GM23338 (cell line): ENCODE measurements around the gene LCNL1. TPM values are rescaled to one million over a fixed set of nuclear protein-coding genes. Genes with fewer than 3 reads are reported as not detected.

Source experiments
- ATAC-seq: fragments of 200-7000 bp; cut with Tn5 transposase; 3 replicates; pipeline ENCODE4 v1.9.1; 2020
- DNase-seq: peaks from one replicate; pipeline ENCODE4 v3.0.0-alpha.2; 2015; ENCODE audit warnings: low spot score
- H2AFZ ChIP-seq: fragments of 200-600 bp; sonication (generic); 2 replicates; pipeline ENCODE4 v1.8.0; 2016; ENCODE audit warnings: antibody characterized with exemption, mild to moderate bottlenecking, moderate library complexity
- H3F3A ChIP-seq: fragments of 200-600 bp; sonication (generic); replicated peaks from 2 replicates; pipeline ENCODE4 v1.8.0; 2017; ENCODE audit warnings: antibody characterized with exemption, mixed run types, low read depth
- H3K27ac ChIP-seq: fragments of 200-600 bp; sonication (generic); 2 replicates; pipeline ENCODE4 v1.6.1; 2016; ENCODE audit warnings: low read depth
- H3K27me3 ChIP-seq: fragments of 200-600 bp; sonication (generic); 2 replicates; pipeline ENCODE4 v1.8.0; 2016; ENCODE audit warnings: mild to moderate bottlenecking, mixed run types, moderate library complexity; ENCODE audit not compliant: insufficient read depth
- H3K36me3 ChIP-seq: fragments of 200-600 bp; sonication (generic); 2 replicates; pipeline ENCODE4 v1.8.0; 2016; ENCODE audit warnings: mild to moderate bottlenecking; ENCODE audit not compliant: insufficient read depth
- H3K4me1 ChIP-seq: fragments of 200-600 bp; sonication (generic); 2 replicates; pipeline ENCODE4 v1.8.0; 2016; ENCODE audit warnings: mild to moderate bottlenecking, moderate library complexity; ENCODE audit not compliant: insufficient read depth
- H3K4me2 ChIP-seq: fragments of 200-600 bp; sonication (generic); 2 replicates; pipeline ENCODE4 v1.7.1; 2017; ENCODE audit warnings: mixed run types
- H3K4me3 ChIP-seq: fragments of 200-600 bp; sonication (generic); 2 replicates; pipeline ENCODE4 v1.6.1; 2016; ENCODE audit warnings: mixed run types
- H3K79me2 ChIP-seq: fragments of 200-600 bp; sonication (generic); replicated peaks from 2 replicates; pipeline ENCODE4 v1.8.0; 2017; ENCODE audit warnings: mild to moderate bottlenecking; ENCODE audit not compliant: insufficient read depth
- H3K9me2 ChIP-seq: fragments of 200-600 bp; sonication (generic); 2 replicates; pipeline ENCODE4 v1.8.0; 2017; ENCODE audit not compliant: insufficient read depth
- H4K20me1 ChIP-seq: fragments of 200-600 bp; sonication (generic); replicated peaks from 2 replicates; pipeline ENCODE4 v1.8.0; 2017; ENCODE audit warnings: mild to moderate bottlenecking; ENCODE audit not compliant: insufficient read depth
- H3K27ac Mint-ChIP-seq: 2 replicates; pipeline ENCODE4 v1.8.0; 2020; ENCODE audit warnings: inconsistent platforms, mild to moderate bottlenecking, moderate library complexity, mixed read lengths
- H3K27me3 Mint-ChIP-seq: 3 replicates; pipeline ENCODE4 v1.8.0; 2022; ENCODE audit warnings: low read depth, mild to moderate bottlenecking, moderate library complexity, mixed read lengths, inconsistent platforms; ENCODE audit not compliant: insufficient read depth, poor library complexity
- H3K36me3 Mint-ChIP-seq: 3 replicates; pipeline ENCODE4 v1.8.0; 2021; ENCODE audit warnings: low read depth, mild to moderate bottlenecking, inconsistent platforms, moderate library complexity, mixed read lengths
- H3K4me1 Mint-ChIP-seq: 3 replicates; pipeline ENCODE4 v1.8.0; 2020; ENCODE audit warnings: mild to moderate bottlenecking, inconsistent platforms, mixed read lengths
- H3K4me3 Mint-ChIP-seq: 3 replicates; pipeline ENCODE4 v1.8.0; 2021; ENCODE audit warnings: moderate library complexity, mild to moderate bottlenecking, inconsistent platforms, mixed read lengths
- H3K9me3 Mint-ChIP-seq: 3 replicates; pipeline ENCODE4 v1.8.0; 2020; ENCODE audit warnings: moderate library complexity, mild to moderate bottlenecking, inconsistent platforms, mixed read lengths
- CREB1 ChIP-seq: fragments of 250-450 bp; sonication (Bioruptor Pico); IDR thresholded peaks from 2 replicates; pipeline ENCODE4 v1.5.0; 2020; ENCODE audit warnings: low read depth, mild to moderate bottlenecking, moderate library complexity
- ETS1 ChIP-seq: IDR thresholded peaks from 2 replicates; pipeline ENCODE4 v1.6.1; 2016; ENCODE audit warnings: antibody characterized with exemption
- EZH2 ChIP-seq: fragments of 200-600 bp; sonication (generic); IDR thresholded peaks from one replicate; pipeline ENCODE4 v1.8.0; 2017; ENCODE audit warnings: antibody characterized with exemption, mild to moderate bottlenecking, low read depth; ENCODE audit not compliant: unreplicated experiment
- EZH2phosphoT487 ChIP-seq: fragments of 200-600 bp; sonication (generic); IDR thresholded peaks from one replicate; pipeline ENCODE4 v1.8.1; 2018; ENCODE audit warnings: antibody characterized with exemption; ENCODE audit not compliant: unreplicated experiment
- JUNB ChIP-seq: IDR thresholded peaks from one replicate; pipeline ENCODE4 v1.6.1; 2016; ENCODE audit warnings: antibody characterized with exemption; ENCODE audit not compliant: unreplicated experiment
- NANOG ChIP-seq: IDR thresholded peaks from 2 replicates; pipeline ENCODE4 v1.6.1; 2016; ENCODE audit warnings: antibody characterized with exemption, borderline replicate concordance
- POLR2AphosphoS5 ChIP-seq: IDR thresholded peaks from 2 replicates; pipeline ENCODE4 v1.6.1; 2016; ENCODE audit warnings: antibody characterized with exemption, low read depth
- STAT1 ChIP-seq: IDR thresholded peaks from one replicate; pipeline ENCODE4 v1.6.1; 2016; ENCODE audit warnings: antibody characterized with exemption; ENCODE audit not compliant: unreplicated experiment
- ZNF114 ChIP-seq: fragments of 250-450 bp; sonication (Bioruptor Pico); IDR thresholded peaks from 2 replicates; pipeline ENCODE4 v1.5.0; 2020; ENCODE audit warnings: mild to moderate bottlenecking, moderate library complexity
- ZNF331 ChIP-seq: fragments of 250-450 bp; sonication (Bioruptor Pico); IDR thresholded peaks from 2 replicates; pipeline ENCODE4 v1.5.0; 2020; ENCODE audit warnings: low read depth, mild to moderate bottlenecking, moderate library complexity
- ZNF462 ChIP-seq: fragments of 250-450 bp; sonication (Bioruptor Pico); IDR thresholded peaks from 2 replicates; pipeline ENCODE4 v1.5.0; 2020; ENCODE audit warnings: mild to moderate bottlenecking, moderate library complexity
- polyA plus RNA-seq: library from polyadenylated mRNA; unstranded; fragments of >200 nt; fragmentation: Nextera tagmentation; extraction: Ambion mirVana; gene quantifications from 2 replicates; pipeline ENCODE4 v1.2.1, GENCODE V29; 2016
- total RNA-seq: library from RNA; depleted of rRNA; stranded (reverse); fragments of >200 nt; shearing (Covaris generic); gene quantifications from 2 replicates; pipeline ENCODE4 v1.2.3, GENCODE V29; 2014
- TF ChIP-seq, protein P1 (sequence below), 2 experiments: fragments of 200-600 bp in 1 of 2; sonication (generic) in 1 of 2; conservative IDR thresholded peaks; 2 replicates each; pipeline versions ENCODE4 v1.5.1 to v1.6.1; 2016 to 2017; ENCODE audit warnings: antibody characterized with exemption in 2 of 2, low read depth in 2 of 2, mild to moderate bottlenecking in 2 of 2, moderate library complexity in 1 of 2
- TF ChIP-seq, protein P2 (sequence below): IDR thresholded peaks from one replicate; pipeline ENCODE4 v1.6.1; 2018; ENCODE audit warnings: antibody characterized with exemption; ENCODE audit not compliant: unreplicated experiment

LCNL1 gene
- total and polyA plus RNA-seq, 2 experiments from 2014 or later, result 0.11 TPM; not detected in 1

DNA sequence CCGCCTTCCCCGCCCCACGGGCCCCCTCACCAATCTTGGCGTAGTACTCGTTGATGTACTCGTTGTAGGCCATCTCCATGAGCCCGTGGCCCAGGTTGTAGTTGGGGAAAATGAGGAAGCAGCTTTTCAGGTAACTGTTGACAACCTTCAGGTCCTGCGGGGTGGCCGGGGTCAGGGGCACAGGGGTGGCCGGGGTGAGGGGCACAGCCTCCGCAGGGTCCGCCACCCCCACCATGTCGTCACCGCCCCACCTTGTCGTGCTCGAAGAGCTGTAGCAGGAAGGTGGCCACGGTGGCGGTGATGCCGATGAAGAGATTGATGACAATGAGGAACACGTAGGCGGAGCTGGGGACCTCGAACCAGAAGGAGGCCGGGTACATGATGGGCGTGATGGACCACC, 28.4 kb downstream of the LCNL1 start:
- no peaks in the 10 kb centered on the region; the same call in 2 of the 3 replicates for H3K36me3 Mint-ChIP-seq
- no peaks in the 10 kb centered on the region for H3K4me1 ChIP-seq
- no peak for DNase-seq
- ATAC-seq, result no peak
- no peaks in the 10 kb centered on the region for H3K79me2 ChIP-seq
- no peak overlapping the region for H3K27ac ChIP-seq
- no peak overlapping the region for H3K27ac Mint-ChIP-seq
- no peaks in the 10 kb centered on the region for H3K9me2 ChIP-seq
- H4K20me1 ChIP-seq, result no peaks in the 10 kb centered on the region
- H3K27me3 ChIP-seq, result no peaks in the 10 kb centered on the region
- H3F3A ChIP-seq, result no peaks in the 10 kb centered on the region
- TF ChIP-seq ZNF114 (CRISPR knock-in tag) (no peak), EZH2phosphoT487 (no peak), JUNB (no peak), ETS1 (no peak), CREB1 (CRISPR knock-in tag) (no peak), EZH2 (no peak), NANOG (no peak), ZNF462 (CRISPR knock-in tag) (no peak), POLR2AphosphoS5 (no peak), ZNF331 (CRISPR knock-in tag) (no peak), STAT1 (no peak)
- TF ChIP-seq, protein P1, sequence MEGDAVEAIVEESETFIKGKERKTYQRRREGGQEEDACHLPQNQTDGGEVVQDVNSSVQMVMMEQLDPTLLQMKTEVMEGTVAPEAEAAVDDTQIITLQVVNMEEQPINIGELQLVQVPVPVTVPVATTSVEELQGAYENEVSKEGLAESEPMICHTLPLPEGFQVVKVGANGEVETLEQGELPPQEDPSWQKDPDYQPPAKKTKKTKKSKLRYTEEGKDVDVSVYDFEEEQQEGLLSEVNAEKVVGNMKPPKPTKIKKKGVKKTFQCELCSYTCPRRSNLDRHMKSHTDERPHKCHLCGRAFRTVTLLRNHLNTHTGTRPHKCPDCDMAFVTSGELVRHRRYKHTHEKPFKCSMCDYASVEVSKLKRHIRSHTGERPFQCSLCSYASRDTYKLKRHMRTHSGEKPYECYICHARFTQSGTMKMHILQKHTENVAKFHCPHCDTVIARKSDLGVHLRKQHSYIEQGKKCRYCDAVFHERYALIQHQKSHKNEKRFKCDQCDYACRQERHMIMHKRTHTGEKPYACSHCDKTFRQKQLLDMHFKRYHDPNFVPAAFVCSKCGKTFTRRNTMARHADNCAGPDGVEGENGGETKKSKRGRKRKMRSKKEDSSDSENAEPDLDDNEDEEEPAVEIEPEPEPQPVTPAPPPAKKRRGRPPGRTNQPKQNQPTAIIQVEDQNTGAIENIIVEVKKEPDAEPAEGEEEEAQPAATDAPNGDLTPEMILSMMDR (conservative IDR thresholded peaks at IDR 0.05; ENCODE audit: low read depth in 2 of 2), result no peak
- TF ChIP-seq, protein P2, sequence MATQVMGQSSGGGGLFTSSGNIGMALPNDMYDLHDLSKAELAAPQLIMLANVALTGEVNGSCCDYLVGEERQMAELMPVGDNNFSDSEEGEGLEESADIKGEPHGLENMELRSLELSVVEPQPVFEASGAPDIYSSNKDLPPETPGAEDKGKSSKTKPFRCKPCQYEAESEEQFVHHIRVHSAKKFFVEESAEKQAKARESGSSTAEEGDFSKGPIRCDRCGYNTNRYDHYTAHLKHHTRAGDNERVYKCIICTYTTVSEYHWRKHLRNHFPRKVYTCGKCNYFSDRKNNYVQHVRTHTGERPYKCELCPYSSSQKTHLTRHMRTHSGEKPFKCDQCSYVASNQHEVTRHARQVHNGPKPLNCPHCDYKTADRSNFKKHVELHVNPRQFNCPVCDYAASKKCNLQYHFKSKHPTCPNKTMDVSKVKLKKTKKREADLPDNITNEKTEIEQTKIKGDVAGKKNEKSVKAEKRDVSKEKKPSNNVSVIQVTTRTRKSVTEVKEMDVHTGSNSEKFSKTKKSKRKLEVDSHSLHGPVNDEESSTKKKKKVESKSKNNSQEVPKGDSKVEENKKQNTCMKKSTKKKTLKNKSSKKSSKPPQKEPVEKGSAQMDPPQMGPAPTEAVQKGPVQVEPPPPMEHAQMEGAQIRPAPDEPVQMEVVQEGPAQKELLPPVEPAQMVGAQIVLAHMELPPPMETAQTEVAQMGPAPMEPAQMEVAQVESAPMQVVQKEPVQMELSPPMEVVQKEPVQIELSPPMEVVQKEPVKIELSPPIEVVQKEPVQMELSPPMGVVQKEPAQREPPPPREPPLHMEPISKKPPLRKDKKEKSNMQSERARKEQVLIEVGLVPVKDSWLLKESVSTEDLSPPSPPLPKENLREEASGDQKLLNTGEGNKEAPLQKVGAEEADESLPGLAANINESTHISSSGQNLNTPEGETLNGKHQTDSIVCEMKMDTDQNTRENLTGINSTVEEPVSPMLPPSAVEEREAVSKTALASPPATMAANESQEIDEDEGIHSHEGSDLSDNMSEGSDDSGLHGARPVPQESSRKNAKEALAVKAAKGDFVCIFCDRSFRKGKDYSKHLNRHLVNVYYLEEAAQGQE, result no peak
- no peak overlapping the region for H2AFZ ChIP-seq
- no peak overlapping the region for H3K4me3 Mint-ChIP-seq
- peaks cover 1% of the 10 kb centered on the region for H3K27me3 Mint-ChIP-seq
- no peak overlapping the region for H3K4me2 ChIP-seq
- H3K4me3 ChIP-seq, result no peak overlapping the region
- no peaks in the 10 kb centered on the region for H3K4me1 Mint-ChIP-seq
- peaks cover 2% of the 10 kb centered on the region for H3K9me3 Mint-ChIP-seq
- H3K36me3 ChIP-seq, result no peaks in the 10 kb centered on the region
